Measurements from ENCODE around the gene OBP2B.
"Not testable (repeated sequence)": the region's sequence is repeated elsewhere in the genome, so short reads cannot be mapped to it uniquely, and the experiment has no call there.

Gene OBP2B

GRCh38 chr9:133238851-133239532 lies 29.9 kb upstream of the OBP2B start:
- peak in 11 of 56 donors; percentile 8 to 60 (median 25) for DNase-seq

- peak in 12 of 56 donors; percentile 6 to 53 (median 25) for DNase-seq
These were observed 29.3 kb upstream of the OBP2B start for GRCh38 chr9:133238272-133238850.

- peak in 1 of 56 donors; percentile 6 for DNase-seq
These were observed 28.1 kb upstream of the OBP2B start for GRCh38 chr9:133237035-133237731.

GRCh38 chr9:133236291-133237034 lies 27.4 kb upstream of the OBP2B start:
- not testable (repeated sequence) for DNase-seq

- DNase-seq = no peak
These were observed 26.6 kb upstream of the OBP2B start for GRCh38 chr9:133235549-133236222.

GRCh38 chr9:133234577-133235322 lies 25.7 kb upstream of the OBP2B start:
- no peak for DNase-seq

- DNase-seq = no peak
These were observed 24.8 kb upstream of the OBP2B start for GRCh38 chr9:133233681-133234432.

GRCh38 chr9:133231934-133232568 lies 23.0 kb upstream of the OBP2B start:
- DNase-seq = not testable (repeated sequence)

- not testable (repeated sequence) for DNase-seq
These were observed 21.5 kb upstream of the OBP2B start for GRCh38 chr9:133230514-133230913.

GRCh38 chr9:133230093-133230492 lies 21.0 kb upstream of the OBP2B start:
- no peak for DNase-seq

- DNase-seq = not testable (repeated sequence)
These were observed 19.6 kb upstream of the OBP2B start for GRCh38 chr9:133228474-133229193.

GRCh38 chr9:133227996-133228395 lies 18.9 kb upstream of the OBP2B start:
- not testable (repeated sequence) for DNase-seq

- DNase-seq = no peak
These were observed 18.3 kb upstream of the OBP2B start for GRCh38 chr9:133227242-133227860.

GRCh38 chr9:133226219-133227171 lies 17.4 kb upstream of the OBP2B start:
- no peak for DNase-seq

- no peak for DNase-seq
These were observed 16.3 kb upstream of the OBP2B start for GRCh38 chr9:133225171-133226011.

- no peak for DNase-seq
These were observed 15.7 kb upstream of the OBP2B start for GRCh38 chr9:133224762-133225161.
